Activated naive CD4-positive, alpha-beta T cell (primary cell): Measurements from ENCODE around the gene MAGI3.
"Not testable (repeated sequence)": the region's sequence is repeated elsewhere in the genome, so short reads cannot be mapped to it uniquely, and the experiment has no call there.

Experiments used
- DNase-seq, 4 experiments: peaks; one replicate each; lab custom pipeline; 2025; lab: John Stamatoyannopoulos, UW

The MAGI3 gene

GRCh38 chr1:113444857-113445256 is 54.5 kb downstream of the MAGI3 start:
- DNase-seq: no peak

DNA sequence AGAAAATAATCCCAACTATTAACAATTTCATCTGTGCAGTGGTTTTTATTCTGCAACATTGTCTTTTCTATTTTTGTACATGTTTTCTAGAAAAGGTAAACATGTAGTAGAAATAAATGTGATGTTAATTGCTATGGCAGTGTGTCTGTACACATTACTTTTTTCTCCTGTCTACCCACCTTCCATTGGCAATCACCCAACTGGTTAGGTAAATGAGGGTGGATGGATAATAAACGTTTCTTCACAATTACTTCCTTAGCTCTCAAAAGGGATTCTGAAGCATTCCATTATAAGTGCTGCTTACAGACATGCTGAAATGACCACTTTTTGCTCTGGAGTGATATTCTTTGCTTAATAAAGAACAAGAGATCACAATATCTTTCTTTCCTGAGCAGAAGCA is 61.4 kb downstream of the MAGI3 start:
- DNase-seq: no peak

GRCh38 chr1:113452921-113453770 is 62.8 kb downstream of the MAGI3 start:
- DNase-seq: no peak

DNA sequence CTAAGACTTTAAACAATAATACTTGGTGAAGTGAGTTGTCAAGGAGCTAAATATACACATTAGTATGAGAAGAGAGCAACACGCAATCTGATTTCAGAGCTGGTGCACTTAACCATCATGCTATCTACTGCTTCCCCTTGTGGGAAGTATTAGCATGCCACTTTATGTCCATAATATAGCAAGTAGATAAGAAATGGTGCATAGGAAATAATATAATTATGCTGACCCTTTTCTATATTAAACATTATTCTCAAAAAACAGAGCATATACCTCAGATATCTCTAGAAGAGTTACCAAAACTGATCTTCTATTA is 63.4 kb downstream of the MAGI3 start:
- no peak for DNase-seq

- DNase-seq: no peak
These were observed 65.1 kb downstream of the MAGI3 start for GRCh38 chr1:113455374-113455773.

DNA sequence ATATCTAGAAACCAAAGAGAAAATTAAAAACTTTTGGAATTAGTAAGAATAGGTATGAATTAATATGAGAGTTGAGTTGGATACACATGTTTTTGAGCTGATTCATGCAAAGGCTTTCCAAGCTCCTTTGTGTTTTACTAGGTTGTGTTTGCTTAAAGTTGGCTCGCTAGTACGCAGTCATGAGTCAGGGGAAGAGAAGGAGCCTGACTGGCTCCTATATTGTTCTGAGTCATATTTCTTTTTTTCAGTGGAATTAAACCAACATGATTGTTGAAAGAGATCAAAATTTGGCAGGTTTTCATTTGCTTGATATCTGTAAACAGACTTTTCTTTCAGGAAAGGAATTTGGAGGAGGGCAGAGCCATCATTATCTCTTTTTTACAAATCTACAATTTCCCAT is 66.7 kb downstream of the MAGI3 start:
- no peak for DNase-seq

DNA sequence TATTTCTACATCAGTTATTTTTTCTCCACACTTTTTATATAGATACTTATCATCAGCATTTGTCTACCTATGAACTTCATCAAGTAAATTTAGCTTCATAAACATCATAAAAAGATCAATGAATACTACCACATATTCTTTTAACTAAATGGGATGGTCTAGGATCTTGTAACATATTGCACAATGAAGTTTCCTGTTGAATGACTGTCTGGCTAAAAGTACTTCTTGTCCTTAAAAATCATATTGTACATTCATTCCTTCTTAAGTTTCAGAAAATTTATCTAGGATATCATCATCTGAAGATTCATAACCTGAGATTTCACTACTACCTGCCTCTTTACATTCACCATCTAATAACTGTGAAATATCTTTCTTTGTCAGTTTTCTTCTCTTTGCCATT is 69.0 kb downstream of the MAGI3 start:
- DNase-seq: no peak

- no peak for DNase-seq
These were observed 77.7 kb downstream of the MAGI3 start for GRCh38 chr1:113467991-113468390.

GRCh38 chr1:113478427-113479195 is 88.3 kb downstream of the MAGI3 start:
- not testable (repeated sequence) for DNase-seq

GRCh38 chr1:113479713-113480676 is 89.7 kb downstream of the MAGI3 start:
- DNase-seq: no peak

DNA sequence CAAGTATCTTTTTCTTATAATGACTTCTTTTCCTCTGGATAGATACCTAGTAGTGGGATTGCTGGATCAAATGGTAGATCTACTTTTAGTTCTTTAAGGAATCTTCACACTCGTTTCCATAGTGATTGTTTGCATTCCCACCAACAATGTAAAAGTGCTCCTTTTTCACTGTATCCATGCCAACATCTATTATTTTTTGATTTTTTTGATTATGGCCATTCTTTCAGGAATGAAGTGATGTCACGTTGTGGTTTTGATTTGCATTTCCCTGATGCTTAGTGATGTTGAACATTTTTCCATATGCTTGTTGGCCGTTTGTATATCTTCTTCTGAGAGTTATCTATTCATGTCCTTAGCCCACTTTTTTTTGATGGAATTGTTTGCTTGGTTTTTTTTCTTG is 94.8 kb downstream of the MAGI3 start:
- DNase-seq: not testable (repeated sequence)

DNA sequence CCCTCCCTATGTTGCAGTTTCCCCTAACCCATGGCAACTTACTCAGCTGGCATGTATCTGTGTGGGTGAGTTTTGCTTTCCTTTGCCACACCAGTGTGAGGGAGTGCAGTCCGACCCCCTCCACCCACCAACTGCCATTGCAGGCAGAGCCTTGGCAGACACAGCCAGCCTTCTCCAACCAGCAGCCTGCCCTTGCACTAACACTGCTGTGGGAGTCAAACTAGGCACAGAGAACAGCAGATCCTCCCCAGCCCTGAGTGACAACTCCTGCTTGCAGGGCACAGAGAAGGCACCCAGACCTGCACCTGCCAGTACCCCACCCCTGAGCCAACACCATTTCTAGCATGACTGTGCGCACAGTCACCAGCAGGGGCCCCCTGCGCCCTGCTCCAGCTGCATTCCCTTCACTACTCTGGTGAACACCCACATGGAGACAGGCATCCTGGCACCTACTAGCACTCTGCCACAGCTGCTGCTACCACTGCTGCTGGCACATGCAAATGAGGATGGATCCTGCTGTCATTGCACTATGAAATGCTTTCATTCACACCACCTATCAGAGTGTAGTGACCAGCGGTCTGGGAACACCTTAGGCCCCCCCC is 98.4 kb downstream of the MAGI3 start:
- DNase-seq: no peak

GRCh38 chr1:113490384-113490783 is 100.1 kb downstream of the MAGI3 start:
- DNase-seq: no peak

GRCh38 chr1:113493533-113493932 is 103.2 kb downstream of the MAGI3 start:
- DNase-seq: no peak

DNA sequence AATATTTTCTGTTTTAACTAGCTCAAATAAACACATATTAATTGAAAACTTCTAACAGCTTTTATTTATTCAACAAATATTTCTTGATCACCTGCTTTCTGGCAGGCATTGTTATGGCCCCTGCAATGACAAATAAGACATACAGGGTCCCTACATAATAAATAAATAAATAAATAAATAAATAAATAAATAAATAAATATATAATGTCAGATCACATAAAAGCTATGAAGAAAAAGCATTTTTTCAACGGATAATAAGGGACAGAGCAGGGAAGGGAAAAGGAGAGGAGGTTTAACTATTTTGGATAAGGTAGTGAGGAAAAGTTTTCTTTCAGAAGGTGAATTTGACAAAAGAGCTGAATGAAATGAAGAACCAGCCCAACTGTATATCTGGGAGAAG is 115.0 kb downstream of the MAGI3 start:
- DNase-seq: no peak

- no peak for DNase-seq
These were observed 117.4 kb downstream of the MAGI3 start for GRCh38 chr1:113507552-113508214.

GRCh38 chr1:113508364-113509164 is 118.2 kb downstream of the MAGI3 start:
- no peak for DNase-seq

- DNase-seq: not testable (repeated sequence)
These were observed 119.5 kb downstream of the MAGI3 start for GRCh38 chr1:113509766-113510165.

DNA sequence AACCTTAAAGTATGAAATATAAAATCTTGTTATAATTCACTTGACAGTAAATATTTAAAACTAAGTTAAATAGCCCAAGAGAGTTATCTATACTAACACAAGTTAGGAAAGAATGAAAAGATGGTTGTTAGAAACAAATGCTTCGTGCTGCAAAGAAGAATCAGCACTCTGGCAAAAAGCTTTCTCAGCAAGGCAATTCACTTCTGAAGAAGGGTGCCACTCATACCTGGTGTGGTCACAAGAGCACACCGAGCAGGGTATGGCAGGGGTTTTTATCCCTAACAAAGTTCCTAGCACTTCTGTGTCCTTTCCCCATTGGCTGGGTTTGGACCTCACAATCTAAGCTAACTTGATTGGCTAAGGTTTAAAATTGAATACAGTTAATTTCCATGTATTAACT is 121.0 kb downstream of the MAGI3 start:
- no peak for DNase-seq

GRCh38 chr1:113515498-113515897 is 125.2 kb downstream of the MAGI3 start:
- DNase-seq: no peak
